Measurements from ENCODE around the gene PRAME.
A peak's percentile ranks its signal among the peaks of the same experiment; 100 is the strongest.
"Not testable (repeated sequence)": the region's sequence is repeated elsewhere in the genome, so short reads cannot be mapped to it uniquely, and the experiment has no call there.

Gene PRAME

DNA sequence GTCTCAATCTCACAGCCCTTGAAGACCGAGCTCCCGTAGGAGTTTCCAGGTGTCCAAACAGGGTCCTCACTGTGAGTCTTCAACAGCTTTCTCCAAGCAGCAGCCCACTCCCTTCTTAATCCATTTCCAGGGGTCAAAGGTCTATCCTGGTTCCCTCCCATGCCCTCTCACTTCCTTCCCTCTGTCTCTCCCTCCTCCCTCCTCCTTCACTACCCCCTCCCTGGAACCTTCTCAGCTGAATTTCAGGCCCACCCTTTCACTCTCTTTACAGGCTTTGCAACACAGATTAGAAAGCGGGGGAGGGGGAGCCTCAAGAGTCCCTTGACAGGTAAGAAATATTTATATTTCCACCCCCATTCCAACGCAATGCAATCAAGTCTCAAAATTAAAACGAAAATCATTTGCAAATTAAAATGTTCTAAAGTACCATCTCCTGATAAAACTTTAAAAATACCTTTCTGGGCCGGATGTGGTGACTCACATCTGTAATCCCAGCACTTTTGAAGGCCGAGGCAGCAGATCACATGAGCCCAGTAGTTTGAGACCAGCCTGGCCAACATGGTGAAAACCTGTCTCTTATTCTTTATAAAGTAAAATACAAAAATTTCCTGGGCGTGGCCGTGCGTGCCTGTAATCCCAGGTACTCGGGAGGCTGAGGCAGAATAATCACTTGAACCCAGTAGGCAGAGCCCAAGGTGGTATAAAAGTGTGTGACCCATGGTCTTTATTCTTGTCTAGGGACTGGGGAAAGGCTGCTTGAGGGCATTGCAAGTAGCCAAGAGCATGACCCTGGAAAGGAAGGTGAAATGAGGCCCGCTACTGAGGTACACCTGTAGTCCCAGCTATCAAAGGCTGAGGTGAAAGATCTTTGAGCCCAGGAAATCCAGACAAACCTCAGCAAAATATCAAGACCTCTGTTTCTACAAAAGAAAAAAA is 38.1 kb downstream of the PRAME start:
- DNase-seq (ENCODE audit: low spot score), result no peak

DNA sequence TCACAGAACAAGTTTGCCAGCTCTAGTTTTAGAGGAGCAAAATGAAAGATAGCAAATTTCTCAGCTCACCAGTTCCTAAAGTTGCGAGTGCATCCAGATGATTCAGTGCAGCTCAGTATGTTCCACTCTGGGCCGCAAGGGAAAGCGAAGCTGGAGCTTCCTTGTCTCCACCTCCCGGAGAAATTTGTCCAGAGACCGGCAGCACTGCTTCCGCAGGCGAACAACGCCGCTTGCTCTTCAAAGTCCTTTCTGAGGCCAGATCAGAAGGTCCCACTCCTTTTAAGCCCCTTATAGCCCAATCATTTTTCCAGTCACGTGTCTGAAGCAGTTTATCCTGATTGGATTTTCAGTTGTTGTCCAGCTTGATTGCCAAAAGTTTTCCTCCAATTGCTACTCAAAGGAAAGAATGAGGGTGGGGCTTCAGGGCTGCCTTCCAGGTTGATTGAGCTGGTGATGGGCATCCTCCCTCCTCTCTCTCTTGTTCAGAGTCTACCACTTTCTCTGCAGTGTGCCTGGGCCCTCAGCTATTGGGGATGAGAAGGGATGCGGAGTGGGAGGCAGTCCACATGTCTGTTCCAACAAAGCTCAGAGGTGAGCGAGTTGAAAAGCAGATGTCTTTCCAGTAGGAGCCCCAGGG is 38.9 kb downstream of the PRAME start, which contains the start of gene ZNF280A:
TSS of gene ZNF280A (minus strand) at position 251 of the 637 bp plus-strand sequence. CDS start 4,640 bp downstream, outside the sequence.
- DNase-seq (ENCODE audit: low spot score), result no peak

DNA sequence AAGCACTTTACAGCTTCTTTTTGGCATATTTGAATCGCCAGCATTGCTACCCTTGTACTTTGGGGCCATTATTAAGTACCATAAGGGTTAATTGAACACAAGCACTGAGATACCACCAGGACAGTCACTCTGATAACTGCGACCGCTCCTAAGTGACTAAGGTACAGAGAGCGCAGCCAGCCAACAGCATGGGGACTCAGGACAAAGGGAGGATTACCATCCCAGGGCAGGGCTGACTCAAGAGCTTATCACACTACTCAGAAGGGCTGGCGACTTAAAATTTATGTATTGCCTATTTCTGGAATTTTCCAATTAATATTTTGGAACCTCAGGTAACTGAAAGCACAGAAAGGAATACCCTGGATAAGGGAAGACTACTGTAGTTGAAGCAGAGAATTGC is 39.5 kb downstream of the PRAME start:
- no peak for DNase-seq (ENCODE audit: low spot score)

DNA sequence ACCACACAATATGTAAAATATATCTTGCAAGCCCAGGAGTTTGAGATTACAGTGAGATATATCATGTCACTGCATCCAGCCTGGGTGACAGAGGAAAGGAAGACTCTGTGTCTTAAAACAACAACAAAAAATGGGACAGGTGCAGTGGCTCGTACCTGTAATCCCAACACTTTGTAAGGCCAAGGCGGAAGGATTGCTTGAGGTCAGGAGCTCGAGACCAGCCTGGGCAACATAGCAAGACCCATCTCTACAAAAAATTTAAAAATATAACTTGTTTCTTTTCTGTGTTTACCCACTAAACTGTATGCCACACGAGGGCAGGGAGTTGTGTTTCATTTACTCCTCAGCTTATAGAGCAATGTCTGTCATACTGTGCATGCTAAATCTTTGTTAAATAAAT is 42.1 kb downstream of the PRAME start:
- no peak for DNase-seq (ENCODE audit: low spot score)

- no peak for DNase-seq (ENCODE audit: low spot score)
Observed at GRCh38 chr22:22515890-22516289, 43.2 kb downstream of the PRAME start.

DNA sequence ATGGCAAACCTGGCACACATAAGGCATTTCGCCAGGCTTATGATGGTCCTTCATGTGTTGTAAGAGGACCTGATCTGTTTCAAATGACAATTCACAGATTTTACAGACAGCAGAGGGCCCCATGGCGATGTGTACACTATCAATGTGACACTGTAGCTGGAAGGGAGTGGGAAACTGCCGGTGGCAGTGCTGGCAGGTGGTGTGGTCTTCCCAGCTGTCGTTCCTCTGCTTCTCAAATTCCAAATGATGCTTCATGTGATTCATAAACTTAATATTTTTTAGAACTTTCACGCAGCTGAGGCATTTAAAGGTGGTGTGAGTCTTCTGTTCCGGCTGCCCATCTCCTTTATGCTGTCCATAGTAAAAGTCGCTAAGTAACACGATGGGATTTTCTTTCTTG is 44.6 kb downstream of the PRAME start:
- DNase-seq (ENCODE audit: low spot score), result not testable (repeated sequence)

DNA sequence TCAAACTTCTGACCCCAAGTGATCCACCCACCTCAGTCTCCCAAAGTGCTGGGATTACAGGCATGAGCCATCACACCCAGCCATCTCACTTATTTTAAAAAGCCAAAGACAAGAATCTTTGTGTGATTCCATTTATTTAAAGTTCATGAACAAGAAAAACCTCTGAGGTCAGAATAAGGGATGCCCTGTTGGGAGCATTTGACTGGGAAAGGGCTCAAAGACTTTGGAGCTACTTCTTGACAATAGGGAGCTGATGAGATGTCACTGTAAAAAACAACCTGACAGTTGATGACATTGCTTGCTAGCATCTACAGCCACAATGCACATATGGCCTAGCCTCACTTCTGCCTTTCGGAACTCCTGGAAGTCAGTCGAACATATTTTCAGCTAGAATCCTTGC is 45.4 kb downstream of the PRAME start:
- DNase-seq (ENCODE audit: low spot score), result no peak

DNA sequence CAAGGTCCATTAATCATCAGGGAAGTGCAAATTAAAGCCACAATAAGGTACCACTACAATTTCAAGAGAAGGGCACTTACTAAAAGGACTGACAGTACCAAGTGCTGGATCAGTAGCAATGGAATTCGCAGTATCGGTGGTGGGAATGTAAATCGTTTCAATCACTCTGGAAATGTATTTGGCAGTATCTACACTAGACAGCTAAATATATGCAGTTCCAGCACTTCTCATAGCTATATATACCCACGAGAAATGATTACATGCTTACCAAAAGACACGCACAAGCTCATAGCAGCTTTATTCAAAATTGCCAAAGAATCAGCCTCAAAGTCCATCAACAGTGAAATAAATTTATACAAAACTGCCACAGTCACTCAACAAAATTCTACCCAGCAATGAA is 46.1 kb downstream of the PRAME start:
- DNase-seq (ENCODE audit: low spot score), result no peak

- not testable (repeated sequence) for DNase-seq (ENCODE audit: low spot score)
Observed at GRCh38 chr22:22510833-22511232, 48.2 kb downstream of the PRAME start.

DNA sequence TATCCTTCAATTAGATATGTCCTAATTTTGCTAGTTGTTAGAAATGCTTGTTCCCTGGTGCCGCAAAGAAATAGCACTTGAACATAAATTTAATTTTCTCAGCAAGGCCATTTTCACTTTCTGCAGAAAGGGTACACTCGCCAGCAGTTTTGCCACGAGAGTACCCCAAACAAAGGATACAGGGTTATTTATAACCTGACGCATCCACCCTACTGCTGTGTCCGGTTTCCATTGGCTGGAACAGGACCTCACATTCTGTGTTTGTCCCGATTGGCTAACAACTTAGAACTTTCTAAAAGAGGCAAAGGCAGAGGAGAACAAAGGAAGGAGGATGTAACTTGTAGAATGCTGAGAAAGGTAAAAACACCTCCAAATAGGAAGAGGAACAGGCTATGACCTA is 49.2 kb downstream of the PRAME start:
- DNase-seq (ENCODE audit: low spot score), result not testable (repeated sequence)

DNA sequence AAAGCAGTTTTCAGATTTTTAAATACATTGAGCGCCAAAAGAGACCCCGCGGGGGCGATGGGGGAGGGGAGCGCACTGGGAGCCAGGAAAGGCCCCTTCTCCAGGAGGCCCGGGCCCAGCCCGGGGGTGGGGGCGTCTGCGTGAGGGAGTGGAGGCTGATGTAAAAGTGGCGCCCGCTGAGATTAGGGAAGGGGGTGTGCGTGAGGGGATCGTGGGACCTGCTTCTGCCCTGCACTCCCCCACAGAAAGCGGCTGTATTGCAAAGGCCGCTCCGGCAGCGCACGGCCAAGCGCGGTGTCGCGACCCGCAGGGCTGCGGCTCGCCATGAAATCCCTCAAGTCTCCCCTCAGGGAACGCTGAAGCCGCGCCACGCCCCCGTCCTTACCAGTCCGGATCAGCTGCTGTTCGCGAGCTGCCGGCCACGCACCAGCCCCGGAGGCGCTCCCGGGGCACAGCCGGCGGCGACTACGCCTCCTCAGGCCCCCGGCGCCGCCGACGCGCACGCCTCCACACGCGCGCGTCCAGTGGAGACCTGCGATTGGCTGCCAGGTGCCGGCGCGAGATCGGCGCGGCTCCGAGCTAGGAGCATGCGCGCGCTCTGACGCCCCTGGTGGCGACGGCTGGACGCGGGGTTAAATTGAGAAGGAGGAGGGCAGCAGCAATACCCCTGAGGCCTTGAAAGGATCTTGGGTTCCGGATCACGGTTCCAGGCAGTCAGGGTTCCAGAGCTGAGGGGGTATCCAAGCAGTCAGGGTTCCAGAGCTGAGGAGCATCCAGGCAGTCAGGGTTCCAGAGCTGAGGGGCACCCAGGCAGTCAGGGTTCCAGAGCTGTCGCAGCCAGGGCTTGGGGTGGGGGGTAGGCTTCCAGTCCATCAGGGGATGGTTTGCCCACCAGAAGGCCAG is 50.5 kb downstream of the PRAME start, which contains the start of gene ZNF280B:
TSS of gene ZNF280B (minus strand) at position 469 of the 903 bp plus-strand sequence. CDS start 19,344 bp downstream, outside the sequence.
- peak; percentile 81 for DNase-seq (ENCODE audit: low spot score)

DNA sequence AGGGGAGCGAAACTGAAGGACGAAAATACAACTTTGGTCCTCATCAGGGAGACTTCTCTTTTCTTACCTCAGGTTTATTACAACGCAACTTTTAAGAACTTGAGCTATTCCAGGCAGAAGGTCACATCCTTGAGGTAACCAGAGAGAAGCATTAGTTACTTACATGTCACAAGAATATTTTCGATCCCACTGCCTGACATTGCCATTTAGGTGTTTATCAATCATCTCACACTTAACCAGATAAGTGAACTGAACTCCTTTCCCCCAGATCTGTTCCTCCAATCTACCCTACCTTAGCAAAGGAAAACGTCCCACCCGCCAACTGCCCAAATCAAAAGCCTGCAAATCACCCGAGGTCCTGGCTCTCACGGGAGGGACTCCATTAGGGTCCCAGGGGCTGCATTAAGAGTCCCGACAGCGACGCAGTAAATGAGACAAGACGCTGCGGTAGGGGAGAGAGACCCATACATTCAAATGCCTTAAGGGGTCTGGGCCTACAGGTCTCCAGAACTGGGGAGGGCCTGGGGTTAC is 51.3 kb downstream of the PRAME start:
- no peak for DNase-seq (ENCODE audit: low spot score)

DNA sequence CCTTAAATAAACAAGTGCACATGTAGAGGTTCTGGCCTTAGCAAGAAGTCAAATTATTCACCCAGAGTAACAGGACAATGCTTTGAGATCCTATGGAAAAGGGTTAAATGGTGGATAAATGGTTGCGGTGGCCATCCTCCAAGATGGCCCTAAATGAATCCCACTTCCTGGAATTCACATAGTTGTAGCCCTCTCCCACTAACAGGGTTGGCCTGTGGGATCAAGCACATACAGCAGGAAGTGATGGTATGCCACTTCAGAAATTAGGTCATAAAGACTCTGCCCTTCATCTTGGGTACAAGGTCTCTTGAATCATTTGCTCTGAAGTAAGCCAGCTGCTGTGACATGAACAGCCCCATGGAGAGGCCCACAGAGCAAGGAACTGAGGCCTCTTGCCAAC is 52.3 kb downstream of the PRAME start:
- no peak for DNase-seq (ENCODE audit: low spot score)

GRCh38 chr22:22498267-22498666 is 60.8 kb downstream of the PRAME start:
- DNase-seq (ENCODE audit: low spot score), result no peak

All from kidney capillary endothelial cell (primary cell).